Measurements from ENCODE around the gene VPS13D. TPM values are rescaled to one million over a fixed set of nuclear protein-coding genes. Genes with fewer than 3 reads are reported as not detected.
A peak's percentile ranks its signal among the peaks of the same experiment; 100 is the strongest.
"Not testable (repeated sequence)": the region's sequence is repeated elsewhere in the genome, so short reads cannot be mapped to it uniquely, and the experiment has no call there.

The VPS13D gene
- polyA plus RNA-seq, 3 donors from 2014 or later = 4.2 to 9.9 (median 6.6) TPM

GRCh38 chr1:12462586-12462985 is 232.8 kb downstream of the VPS13D start:
- peaks cover 0 to 1% (median 0%) of the 10 kb centered on the region in 3 donors for H3K27me3 Mint-ChIP-seq (ENCODE audit: low read depth in 3 of 3)
- peaks cover 30 to 49% of the 10 kb centered on the region in 2 donors for H3K4me1 Mint-ChIP-seq
- no peak overlapping the region for H3K4me3 Mint-ChIP-seq
- DNase-seq = no peak
- H3K9me3 Mint-ChIP-seq = no peaks in the 10 kb centered on the region
- no peak overlapping the region for H3K27ac Mint-ChIP-seq
- H3K36me3 Mint-ChIP-seq = peaks cover 38 to 47% (median 39%) of the 10 kb centered on the region in 3 donors

GRCh38 chr1:12464045-12464461 is 234.2 kb downstream of the VPS13D start:
- Mint-ChIP-seq H3K9me3 (no peaks in the 10 kb centered on the region), H3K36me3 (peaks cover 32 to 49% (median 40%) of the 10 kb centered on the region in 3 donors), H3K4me1 (peaks cover 29 to 52% of the 10 kb centered on the region in 2 donors), H3K27ac (no peak overlapping the region), H3K4me3 (no peak overlapping the region), H3K27me3 (ENCODE audit: low read depth in 3 of 3) (peaks cover 0 to 1% (median 0%) of the 10 kb centered on the region in 3 donors)
- no peak for DNase-seq

- Mint-ChIP-seq H3K4me3 (no peak overlapping the region), H3K27me3 (ENCODE audit: low read depth in 3 of 3) (peaks cover 0 to 1% (median 0%) of the 10 kb centered on the region in 3 donors), H3K4me1 (peaks cover 31 to 55% of the 10 kb centered on the region in 2 donors), H3K27ac (peak overlapping the region in 1 of 6 donors; percentile 35), H3K9me3 (no peaks in the 10 kb centered on the region), H3K36me3 (peaks cover 31 to 48% (median 38%) of the 10 kb centered on the region in 3 donors)
- DNase-seq = no peak
These were observed 234.8 kb downstream of the VPS13D start for GRCh38 chr1:12464598-12465056.

- Mint-ChIP-seq H3K9me3 (no peaks in the 10 kb centered on the region), H3K4me1 (peaks cover 31 to 55% of the 10 kb centered on the region in 2 donors), H3K27ac (peak overlapping the region in 1 of 6 donors; percentile 68), H3K36me3 (peaks cover 26 to 45% (median 33%) of the 10 kb centered on the region in 3 donors), H3K27me3 (ENCODE audit: low read depth in 3 of 3) (no peaks in the 10 kb centered on the region), H3K4me3 (peak overlapping the region in 1 of 5 donors; percentile 2)
- no peak for DNase-seq
These were observed 235.3 kb downstream of the VPS13D start for GRCh38 chr1:12465126-12465525.

GRCh38 chr1:12466816-12467215 is 237.0 kb downstream of the VPS13D start:
- no peak overlapping the region for H3K4me3 Mint-ChIP-seq
- H3K9me3 Mint-ChIP-seq = no peaks in the 10 kb centered on the region
- H3K27ac Mint-ChIP-seq = peak overlapping the region in 1 of 6 donors; percentile 26
- no peak for DNase-seq
- peaks cover 18 to 32% (median 24%) of the 10 kb centered on the region in 3 donors for H3K36me3 Mint-ChIP-seq
- no peaks in the 10 kb centered on the region for H3K27me3 Mint-ChIP-seq (ENCODE audit: low read depth in 3 of 3)
- peaks cover 42 to 60% of the 10 kb centered on the region in 2 donors for H3K4me1 Mint-ChIP-seq

- no peaks in the 10 kb centered on the region for H3K9me3 Mint-ChIP-seq
- peaks cover 0 to 1% (median 0%) of the 10 kb centered on the region in 3 donors for H3K27me3 Mint-ChIP-seq (ENCODE audit: low read depth in 3 of 3)
- H3K27ac Mint-ChIP-seq = peak overlapping the region; percentile 28 to 84 (median 71)
- peaks cover 52 to 69% of the 10 kb centered on the region in 2 donors for H3K4me1 Mint-ChIP-seq
- peaks cover 14 to 26% (median 20%) of the 10 kb centered on the region in 3 donors for H3K36me3 Mint-ChIP-seq
- DNase-seq = no peak
- H3K4me3 Mint-ChIP-seq = peak overlapping the region; percentile 41 to 69 (median 62)
These were observed 237.9 kb downstream of the VPS13D start for GRCh38 chr1:12467570-12468286.

GRCh38 chr1:12468323-12468722 is 238.5 kb downstream of the VPS13D start:
- H3K27ac Mint-ChIP-seq = peak overlapping the region; percentile 28 to 84 (median 71)
- peak overlapping the region; percentile 41 to 69 (median 62) for H3K4me3 Mint-ChIP-seq
- DNase-seq = no peak
- H3K27me3 Mint-ChIP-seq (ENCODE audit: low read depth in 3 of 3) = peaks cover 0 to 6% (median under 1%) of the 10 kb centered on the region in 3 donors
- peaks cover 57 to 75% of the 10 kb centered on the region in 2 donors for H3K4me1 Mint-ChIP-seq
- H3K9me3 Mint-ChIP-seq = no peaks in the 10 kb centered on the region
- H3K36me3 Mint-ChIP-seq = peaks cover 8 to 20% (median 14%) of the 10 kb centered on the region in 3 donors

GRCh38 chr1:12469493-12469892 is 239.7 kb downstream of the VPS13D start:
- Mint-ChIP-seq H3K4me3 (peak overlapping the region in 3 of 5 donors; percentile 38 to 74 (median 58)), H3K4me1 (peaks cover 69 to 86% of the 10 kb centered on the region in 2 donors), H3K9me3 (no peaks in the 10 kb centered on the region), H3K27ac (peak overlapping the region in 3 of 6 donors; percentile 15 to 83 (median 34)), H3K27me3 (ENCODE audit: low read depth in 3 of 3) (peaks cover 0 to 6% (median 6%) of the 10 kb centered on the region in 3 donors), H3K36me3 (peaks cover 8 to 19% (median 12%) of the 10 kb centered on the region in 3 donors)
- DNase-seq = no peak

- peak overlapping the region; percentile 34 to 88 (median 70) for H3K27ac Mint-ChIP-seq
- H3K4me3 Mint-ChIP-seq = peak overlapping the region; percentile 29 to 74 (median 38)
- DNase-seq = no peak
- no peaks in the 10 kb centered on the region for H3K9me3 Mint-ChIP-seq
- peaks cover 0 to 6% (median 6%) of the 10 kb centered on the region in 3 donors for H3K27me3 Mint-ChIP-seq (ENCODE audit: low read depth in 3 of 3)
- peaks cover 74 to 89% of the 10 kb centered on the region in 2 donors for H3K4me1 Mint-ChIP-seq
- H3K36me3 Mint-ChIP-seq = peaks cover 8 to 18% (median 11%) of the 10 kb centered on the region in 3 donors
These were observed 240.2 kb downstream of the VPS13D start for GRCh38 chr1:12469990-12470389.

- Mint-ChIP-seq H3K4me1 (peaks cover 83 to 93% of the 10 kb centered on the region in 2 donors), H3K36me3 (peaks cover 7 to 12% (median 8%) of the 10 kb centered on the region in 3 donors), H3K4me3 (peak overlapping the region in 2 of 5 donors; percentile 32 to 36), H3K27ac (peak overlapping the region in 4 of 6 donors; percentile 68 to 93 (median 74))
- not testable (repeated sequence) for DNase-seq; H3K9me3 Mint-ChIP-seq; H3K27me3 Mint-ChIP-seq (ENCODE audit: low read depth in 3 of 3)
These were observed 241.1 kb downstream of the VPS13D start for GRCh38 chr1:12470916-12471315.

GRCh38 chr1:12472156-12472797 is 242.4 kb downstream of the VPS13D start:
- Mint-ChIP-seq H3K9me3 (no peaks in the 10 kb centered on the region), H3K4me1 (peaks cover 96 to 99% of the 10 kb centered on the region in 2 donors), H3K27me3 (ENCODE audit: low read depth in 3 of 3) (peaks cover 0 to 6% (median 6%) of the 10 kb centered on the region in 3 donors), H3K27ac (peak overlapping the region; percentile 93 to 98 (median 96)), H3K36me3 (peaks cover 4 to 11% (median 7%) of the 10 kb centered on the region in 3 donors), H3K4me3 (peak overlapping the region; percentile 78 to 87 (median 79))
- DNase-seq = no peak

- peak; percentile 61 to 65 (median 64) for DNase-seq
- Mint-ChIP-seq H3K4me1 (peaks cover 96 to 99% of the 10 kb centered on the region in 2 donors), H3K27me3 (ENCODE audit: low read depth in 3 of 3) (peaks cover 0 to 8% (median 6%) of the 10 kb centered on the region in 3 donors), H3K9me3 (no peaks in the 10 kb centered on the region), H3K4me3 (peak overlapping the region; percentile 78 to 87 (median 79)), H3K36me3 (peaks cover 0 to 14% (median 3%) of the 10 kb centered on the region in 3 donors), H3K27ac (peak overlapping the region; percentile 93 to 98 (median 96))
These were observed 243.1 kb downstream of the VPS13D start for GRCh38 chr1:12472798-12473551.
